GM21360 (cell line): ENCODE data around the gene MPHOSPH8.

Experiments used
- ATAC-seq: cut with Tn5 transposase; IDR thresholded peaks from one replicate; pipeline ENCODE4 v1.9.1; 2021; ENCODE audit warnings: mild to moderate bottlenecking, moderate library complexity; ENCODE audit not compliant: unreplicated experiment

Gene MPHOSPH8

GRCh38 chr13:19633479-19634255 lies at the start of gene MPHOSPH8:
Gene MPHOSPH8 (plus strand): TSS chr13:19633659. CDS start chr13:19633749, 90 bp downstream.
- ATAC-seq: peak; percentile 99

- peak; percentile 73 for ATAC-seq
These were observed 46.4 kb upstream of the MPHOSPH8 start for GRCh38 chr13:19586904-19587634.

- peak; percentile 52 for ATAC-seq
These were observed 45.7 kb upstream of the MPHOSPH8 start for GRCh38 chr13:19587635-19588300.

- no peak for ATAC-seq
These were observed 44.1 kb upstream of the MPHOSPH8 start for GRCh38 chr13:19589312-19589711.

- ATAC-seq: no peak
These were observed 43.0 kb upstream of the MPHOSPH8 start for GRCh38 chr13:19590423-19590822.

- ATAC-seq: no peak
These were observed 41.6 kb upstream of the MPHOSPH8 start for GRCh38 chr13:19591864-19592263.

- ATAC-seq: no peak
These were observed 40.7 kb upstream of the MPHOSPH8 start for GRCh38 chr13:19592657-19593180.

- ATAC-seq: no peak
These were observed 37.4 kb upstream of the MPHOSPH8 start for GRCh38 chr13:19596086-19596485.

GRCh38 chr13:19596960-19597361 lies 36.5 kb upstream of the MPHOSPH8 start:
- ATAC-seq: no peak

- ATAC-seq: no peak
These were observed 35.9 kb upstream of the MPHOSPH8 start for GRCh38 chr13:19597523-19597922.

- ATAC-seq: peak; percentile 80
These were observed 31.4 kb upstream of the MPHOSPH8 start for GRCh38 chr13:19601749-19602725.

- ATAC-seq: no peak
These were observed 29.2 kb upstream of the MPHOSPH8 start for GRCh38 chr13:19604306-19604705.

- ATAC-seq: no peak
These were observed 28.1 kb upstream of the MPHOSPH8 start for GRCh38 chr13:19605161-19605955.

GRCh38 chr13:19606152-19606551 lies 27.3 kb upstream of the MPHOSPH8 start:
- no peak for ATAC-seq

GRCh38 chr13:19606737-19607136 lies 26.7 kb upstream of the MPHOSPH8 start:
- no peak for ATAC-seq

GRCh38 chr13:19607523-19608078 lies 25.9 kb upstream of the MPHOSPH8 start:
- ATAC-seq: no peak

- ATAC-seq: no peak
These were observed 14.5 kb upstream of the MPHOSPH8 start for GRCh38 chr13:19618977-19619376.

- ATAC-seq: no peak
These were observed 11.3 kb upstream of the MPHOSPH8 start for GRCh38 chr13:19622193-19622592.

- no peak for ATAC-seq
These were observed 9.2 kb upstream of the MPHOSPH8 start for GRCh38 chr13:19624265-19624664.
